Adrenal gland (tissue), 12 donors: ENCODE data around the gene FBXO46. TPM values are rescaled to one million over a fixed set of nuclear protein-coding genes. Genes with fewer than 3 reads are reported as not detected.

Experiments
- DNase-seq, 7 donors: peaks; one replicate each; pipeline ENCODE4 v3.0.0-alpha.2; 2019 to 2020
- H3K27ac ChIP-seq, 5 donors: fragments of 200-600 bp; sonication (generic) in 4 of 5; 1 replicate in 3 of 5; 2 replicates in 2 of 5; pipeline versions ENCODE4 v1.5.1 to v1.8.0; 2016 to 2020; ENCODE audit warnings: mild to moderate bottlenecking in 1 of 5
- H3K27me3 ChIP-seq: fragments of 200-600 bp; 2 replicates; pipeline ENCODE4 v1.8.0; 2021
- H3K36me3 ChIP-seq, 2 donors: fragments of 200-600 bp; replicated peaks in 1 of 2; 1 replicate in 1 of 2; 2 replicates in 1 of 2; pipeline versions ENCODE4 v1.5.1 to v1.8.0; 2018 to 2022
- H3K4me1 ChIP-seq, 2 donors: fragments of 200-600 bp; replicated peaks in 1 of 2; 1 replicate in 1 of 2; 2 replicates in 1 of 2; pipeline versions ENCODE4 v1.5.1 to v1.8.0; 2018 to 2021
- H3K4me3 ChIP-seq, 4 donors: fragments of 200-600 bp; sonication (generic) in 3 of 4; one replicate each; pipeline ENCODE4 v1.5.1; 2016 to 2018
- H3K9me3 ChIP-seq, 3 donors: fragments of 200-600 bp; sonication (generic) in 1 of 3; replicated peaks in 1 of 3; 1 replicate in 2 of 3; 2 replicates in 1 of 3; pipeline versions ENCODE4 v1.5.1 to v1.8.0; 2016 to 2021
- CTCF ChIP-seq, 6 experiments: fragments of 450-650 bp in 4 of 6; fragments of 200-600 bp in 2 of 6; sonication (generic) in 1 of 6; IDR thresholded peaks; 1 replicate in 5 of 6; 2 replicates in 1 of 6; pipeline versions ENCODE4 v1.5.1 to v1.8.0; 2016 to 2021; ENCODE audit warnings: antibody characterized with exemption in 6 of 6, mild to moderate bottlenecking in 2 of 6, moderate library complexity in 1 of 6
- POLR2A ChIP-seq, 2 donors: fragments of 450-650 bp; IDR thresholded peaks; one replicate each; pipeline ENCODE4 v1.6.1; 2017; ENCODE audit warnings: antibody characterized with exemption in 2 of 2, mild to moderate bottlenecking in 2 of 2, moderate library complexity in 1 of 2
- WGBS, 4 donors: extraction: QIAGEN DNeasy Blood & Tissue Kit in 2 of 4; methylation state at CpG; one replicate each; pipeline versions ENCODE4 v1.1.5 to v1.1.7; 2013 to 2017; 5-methylcytosine and 5-hydroxymethylcytosine counted together
- intact Hi-C, 2 donors: fragments of 100-400 bp; cut with DNase I; formaldehyde crosslinking; loops; one replicate each; pipeline versions ENCODE4 v1.14.1 to v1.15.0; 2022 to 2023
- polyA plus RNA-seq, 3 donors: library from polyadenylated mRNA; stranded (reverse); fragments of 200-250 nt in 2 of 3; fragments of 350-450 nt in 1 of 3; fragmentation: Illumina TruSeq in 1 of 3; extraction: RNeasy Lipid Tissue Mini Kit (QIAGEN cat#74804) in 1 of 3; gene quantifications; one replicate each; pipeline ENCODE4 v1.2.3, GENCODE V29; 2013 to 2014
- total RNA-seq, 9 donors: library from RNA; depleted of rRNA in 4 of 9; stranded (reverse); fragments of >200 nt in 4 of 9; fragments of 120-200 nt in 1 of 9; fragmentation: NEBNext Ultra II Directional in 1 of 9; extraction: Animal tissue kit (Norgen Biotek cat#: 25700) in 1 of 9; gene quantifications; one replicate each; pipeline versions ENCODE4 v1.1.0 to v1.2.4, GENCODE V29; 2013 to 2023
- donor health status: healthy with polysubstance abuse.
- donor health status: Bipolar disorder and iron deficiency.
- donor health status: DM: yes; HTN: yes; CAD: no.
- donor health status: DM: no; HTN: no; CAD: no.
- donor health status: DM: no; HTN: no; CAD: no.
- donor health status: DM: yes; HTN: yes; CAD: no.

The FBXO46 gene
- total and polyA plus RNA-seq, 12 donors = 3.2 to 25.6 (median 11.2) TPM

- Histone ChIP-seq H3K4me1 (no peaks in the 10 kb centered on the region), H3K36me3 (no peaks in the 10 kb centered on the region), H3K27ac (no peak overlapping the region), H3K4me3 (no peak overlapping the region), H3K9me3 (no peaks in the 10 kb centered on the region), H3K27me3 (no peaks in the 10 kb centered on the region)
- TF ChIP-seq CTCF (IDR thresholded peaks at IDR 0.05) (no peak), POLR2A (IDR thresholded peaks at IDR 0.05) (no peak)
- DNase-seq = no peak
- intact Hi-C loops = no loop called here
- WGBS, 4 donors = 76 to 86% (median 82%) methylated on average over 5 of the region's 5 CpGs
Measured at GRCh38 chr19:45747513-45747912, 16.8 kb upstream of the FBXO46 start.

DNA sequence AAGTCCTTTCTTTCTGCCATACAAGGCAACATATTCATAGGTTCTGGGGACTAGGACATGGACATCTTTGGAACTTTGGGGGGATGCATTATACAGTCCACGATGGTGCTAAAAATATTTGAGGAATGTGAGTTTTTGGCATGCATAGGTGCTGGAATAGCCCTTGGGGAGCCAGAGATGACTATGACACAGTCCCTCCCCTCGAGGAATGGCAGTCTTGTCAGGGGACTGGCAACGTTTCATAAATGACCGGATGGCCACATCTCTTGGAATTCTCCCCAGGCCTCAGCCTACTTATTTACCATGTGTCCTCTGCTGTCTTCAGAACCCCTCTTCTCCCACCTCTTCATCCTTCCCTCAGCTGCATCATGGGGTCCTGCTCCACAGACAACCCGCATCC, 16.2 kb upstream of the FBXO46 start:
- H3K27me3 ChIP-seq = no peaks in the 10 kb centered on the region
- intact Hi-C loops = no loop called here
- 66 to 85% (median 74%) methylated on average over 5 of the region's 5 CpGs for WGBS, 4 donors
- H3K4me1 ChIP-seq = no peaks in the 10 kb centered on the region
- TF ChIP-seq CTCF (IDR thresholded peaks at IDR 0.05) (no peak), POLR2A (IDR thresholded peaks at IDR 0.05) (no peak)
- no peaks in the 10 kb centered on the region for H3K9me3 ChIP-seq
- no peak for DNase-seq
- no peaks in the 10 kb centered on the region for H3K36me3 ChIP-seq
- H3K27ac ChIP-seq = no peak overlapping the region
- no peak overlapping the region for H3K4me3 ChIP-seq

GRCh38 chr19:45745606-45746005, 14.9 kb upstream of the FBXO46 start:
- 90% methylated on average over 6 of the region's 6 CpGs for WGBS, 4 donors

GRCh38 chr19:45742969-45743368, 12.3 kb upstream of the FBXO46 start:
- H3K27ac ChIP-seq = no peak overlapping the region
- TF ChIP-seq CTCF (IDR thresholded peaks at IDR 0.05) = no peak
- intact Hi-C loops = no loop called here

More at GRCh38 chr19:45745606-45746005, 14.9 kb upstream of the FBXO46 start:
- no peak for DNase-seq
- H3K4me1 ChIP-seq = no peaks in the 10 kb centered on the region
- no peak overlapping the region for H3K27ac ChIP-seq
- intact Hi-C loops = no loop called here
- H3K36me3 ChIP-seq = no peaks in the 10 kb centered on the region
- no peaks in the 10 kb centered on the region for H3K27me3 ChIP-seq
- H3K9me3 ChIP-seq = no peaks in the 10 kb centered on the region
- TF ChIP-seq POLR2A (IDR thresholded peaks at IDR 0.05) (no peak), CTCF (IDR thresholded peaks at IDR 0.05) (no peak)
- no peak overlapping the region for H3K4me3 ChIP-seq

More at GRCh38 chr19:45742969-45743368, 12.3 kb upstream of the FBXO46 start:
- no peaks in the 10 kb centered on the region for H3K27me3 ChIP-seq
- DNase-seq = no peak
- H3K9me3 ChIP-seq = no peaks in the 10 kb centered on the region
- WGBS, 4 donors = 70 to 77% (median 75%) methylated on average over 4 of the region's 4 CpGs
- H3K4me1 ChIP-seq = no peaks in the 10 kb centered on the region
- H3K36me3 ChIP-seq = no peaks in the 10 kb centered on the region
- H3K4me3 ChIP-seq = no peak overlapping the region
